ENCODE data around the gene DYRK1B.

DYRK1B gene

GRCh38 chr19:39837978-39838377 lies 4.0 kb upstream of the DYRK1B start:
- TF ChIP-seq GATA2 (IDR thresholded peaks at IDR 0.05; ENCODE audit: low read depth, low read length) (no peak), GATA3 (IDR thresholded peaks at IDR 0.05; ENCODE audit: low read depth, low read length) (no peak)

- TF ChIP-seq GATA2 (IDR thresholded peaks at IDR 0.05; ENCODE audit: low read depth, low read length) (no peak), GATA3 (IDR thresholded peaks at IDR 0.05; ENCODE audit: low read depth, low read length) (no peak)
These were observed 402 bp upstream of the DYRK1B start for GRCh38 chr19:39834287-39834841.

DNA sequence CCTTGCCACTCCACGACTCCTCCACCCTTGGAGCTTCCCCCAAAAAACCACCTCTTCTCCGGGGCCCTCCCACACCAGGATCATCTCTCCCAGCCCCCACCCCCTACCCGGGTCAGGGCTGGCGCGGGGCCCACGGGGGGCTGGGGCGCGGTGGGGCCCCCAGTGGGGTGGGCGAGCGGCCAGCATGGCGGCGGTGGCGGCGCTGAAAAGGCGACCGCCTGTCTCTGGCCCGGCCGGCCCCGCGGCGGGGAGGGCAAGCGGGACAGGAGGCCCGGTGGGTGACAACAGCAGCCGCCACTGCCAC lies 850 bp downstream of the DYRK1B start:
- TF ChIP-seq GATA2 (IDR thresholded peaks at IDR 0.05; ENCODE audit: low read depth, low read length) (no peak), GATA3 (IDR thresholded peaks at IDR 0.05; ENCODE audit: low read depth, low read length) (no peak)

DNA sequence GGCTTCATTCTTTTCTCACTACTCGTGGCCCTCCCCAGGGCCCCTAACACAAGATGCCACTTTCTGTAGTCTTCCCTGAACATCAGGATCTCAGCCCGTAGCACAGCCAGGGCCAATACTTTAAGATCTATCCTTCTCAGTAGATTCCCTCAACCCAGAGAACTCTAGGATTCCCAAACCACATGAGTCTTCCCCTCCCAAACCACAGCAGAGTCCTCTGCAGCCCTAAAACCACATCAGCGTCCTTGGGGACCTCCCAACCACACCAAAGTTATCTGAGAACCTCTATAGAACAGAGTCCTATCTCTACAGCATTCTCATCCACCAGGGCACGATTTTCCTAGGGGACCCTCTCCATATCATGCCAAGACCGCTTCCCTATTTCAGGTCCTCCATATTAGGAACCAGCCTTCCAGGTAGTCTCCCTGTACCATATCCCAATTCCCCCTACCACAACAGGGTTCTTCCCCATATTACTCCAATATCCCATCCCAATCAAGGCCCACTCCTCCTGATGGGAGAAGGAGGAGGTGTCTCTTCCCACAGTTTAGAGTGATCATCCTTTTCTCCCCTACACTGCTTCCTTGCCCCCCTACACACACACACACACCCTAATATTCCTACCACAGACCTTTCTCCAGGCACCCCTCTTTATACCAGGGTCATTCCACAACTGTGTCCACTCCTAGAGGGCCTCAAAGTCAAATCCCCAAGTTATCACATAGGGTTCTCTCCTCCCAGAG lies 1.4 kb downstream of the DYRK1B start:
- TF ChIP-seq GATA2 (IDR thresholded peaks at IDR 0.05; ENCODE audit: low read depth, low read length): no peak
- no peak for TF ChIP-seq GATA3 (IDR thresholded peaks at IDR 0.05; ENCODE audit: low read depth, low read length)

DNA sequence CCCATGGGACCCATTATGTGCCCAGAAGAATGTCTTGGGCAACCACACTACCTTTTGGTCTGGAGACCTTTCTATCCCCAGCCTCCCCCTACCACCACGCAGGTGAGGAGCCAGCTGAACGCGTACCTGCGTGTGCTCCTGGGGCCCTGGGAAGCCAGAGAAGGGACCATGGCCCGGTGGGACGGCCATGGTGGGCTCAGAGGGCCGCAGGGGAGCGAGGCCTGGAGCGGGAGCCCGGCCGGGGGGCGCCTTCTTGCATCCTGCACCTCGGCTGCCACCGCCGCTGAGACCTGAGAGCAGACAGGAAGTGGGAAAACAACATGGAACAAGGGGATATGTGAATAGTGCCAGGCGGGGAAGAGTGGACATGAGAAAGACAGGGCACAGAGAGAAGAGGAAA lies 2.3 kb downstream of the DYRK1B start:
- TF ChIP-seq GATA3 (IDR thresholded peaks at IDR 0.05; ENCODE audit: low read depth, low read length) (no peak), GATA2 (IDR thresholded peaks at IDR 0.05; ENCODE audit: low read depth, low read length) (no peak)

DNA sequence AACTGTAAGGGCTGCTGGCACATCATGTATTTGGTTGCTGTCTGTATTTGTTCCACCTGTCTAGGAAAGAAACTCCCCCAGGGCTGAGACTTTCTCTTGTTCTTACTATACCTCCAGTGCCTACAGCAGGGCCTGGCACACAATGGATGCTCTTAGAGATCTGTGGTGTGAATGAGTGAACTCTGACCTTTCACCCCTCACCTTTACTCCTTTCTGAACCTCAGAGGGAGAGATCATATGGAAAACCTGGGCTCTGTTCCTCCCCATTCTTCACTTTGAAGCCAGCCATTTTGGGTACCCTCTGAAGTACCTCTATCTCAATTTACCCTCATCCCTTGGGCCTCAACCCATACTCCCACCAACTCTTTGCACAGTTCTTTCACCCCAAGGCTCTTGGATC lies 3.1 kb downstream of the DYRK1B start:
- TF ChIP-seq GATA3 (IDR thresholded peaks at IDR 0.05; ENCODE audit: low read depth, low read length) (no peak), GATA2 (IDR thresholded peaks at IDR 0.05; ENCODE audit: low read depth, low read length) (no peak)

DNA sequence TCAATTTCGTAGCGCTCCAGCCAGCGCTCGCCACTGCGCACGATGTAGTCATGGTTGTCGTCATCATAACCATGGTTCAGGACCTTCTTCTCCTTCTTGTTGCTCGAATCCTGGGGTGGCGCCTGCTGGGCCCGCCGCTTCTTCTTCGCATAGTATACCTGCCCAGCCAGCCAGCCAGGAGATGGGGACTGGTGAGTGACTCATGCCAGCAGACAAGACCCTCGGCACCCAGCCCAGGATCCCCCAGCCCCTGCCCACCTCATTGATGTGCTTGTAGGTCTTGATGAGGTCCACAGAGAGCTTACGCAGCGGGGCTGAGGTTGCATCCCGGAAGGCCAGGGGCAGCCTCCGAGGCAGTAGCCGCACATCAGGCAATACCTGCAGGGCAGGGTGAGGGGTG lies 3.6 kb downstream of the DYRK1B start:
- no peak for TF ChIP-seq GATA3 (IDR thresholded peaks at IDR 0.05; ENCODE audit: low read depth, low read length)
- no peak for TF ChIP-seq GATA2 (IDR thresholded peaks at IDR 0.05; ENCODE audit: low read depth, low read length)

DNA sequence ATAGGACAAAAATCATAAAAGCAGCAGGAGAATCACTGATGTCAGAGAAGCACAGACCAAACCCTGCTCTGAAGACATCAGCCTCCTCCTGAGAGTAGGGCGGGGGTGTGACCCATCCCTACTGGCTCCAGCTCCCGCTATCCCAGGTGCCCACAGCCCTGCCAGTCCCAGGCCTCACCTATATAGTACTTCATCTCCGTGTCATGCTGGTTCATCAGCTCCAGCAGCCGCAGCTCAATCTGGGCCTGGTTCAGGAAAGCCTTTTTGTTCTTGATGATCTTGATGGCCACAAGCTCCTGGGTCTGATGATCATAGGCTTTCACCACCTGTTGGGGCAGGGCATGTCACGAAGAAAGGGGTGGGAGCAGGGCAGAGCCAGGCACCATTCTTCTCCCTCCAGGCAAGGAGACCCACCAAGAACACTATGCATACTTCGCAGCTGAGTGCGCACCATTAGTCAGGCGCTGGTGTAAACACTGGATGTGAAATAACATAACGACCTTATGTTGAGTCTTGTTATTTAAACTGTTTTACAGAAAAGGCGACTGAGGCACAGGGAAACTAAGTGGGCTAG lies 4.2 kb downstream of the DYRK1B start:
- TF ChIP-seq GATA3 (IDR thresholded peaks at IDR 0.05; ENCODE audit: low read depth, low read length): no peak
- TF ChIP-seq GATA2 (IDR thresholded peaks at IDR 0.05; ENCODE audit: low read depth, low read length): no peak

- TF ChIP-seq GATA2 (IDR thresholded peaks at IDR 0.05; ENCODE audit: low read depth, low read length) (no peak), GATA3 (IDR thresholded peaks at IDR 0.05; ENCODE audit: low read depth, low read length) (no peak)
These were observed 5.3 kb downstream of the DYRK1B start for GRCh38 chr19:39828654-39829032.

GRCh38 chr19:39828015-39828653 lies 5.8 kb downstream of the DYRK1B start:
- TF ChIP-seq GATA2 (IDR thresholded peaks at IDR 0.05; ENCODE audit: low read depth, low read length): no peak
- no peak for TF ChIP-seq GATA3 (IDR thresholded peaks at IDR 0.05; ENCODE audit: low read depth, low read length)

GRCh38 chr19:39827216-39827615 lies 6.7 kb downstream of the DYRK1B start:
- TF ChIP-seq GATA3 (IDR thresholded peaks at IDR 0.05; ENCODE audit: low read depth, low read length): no peak

DNA sequence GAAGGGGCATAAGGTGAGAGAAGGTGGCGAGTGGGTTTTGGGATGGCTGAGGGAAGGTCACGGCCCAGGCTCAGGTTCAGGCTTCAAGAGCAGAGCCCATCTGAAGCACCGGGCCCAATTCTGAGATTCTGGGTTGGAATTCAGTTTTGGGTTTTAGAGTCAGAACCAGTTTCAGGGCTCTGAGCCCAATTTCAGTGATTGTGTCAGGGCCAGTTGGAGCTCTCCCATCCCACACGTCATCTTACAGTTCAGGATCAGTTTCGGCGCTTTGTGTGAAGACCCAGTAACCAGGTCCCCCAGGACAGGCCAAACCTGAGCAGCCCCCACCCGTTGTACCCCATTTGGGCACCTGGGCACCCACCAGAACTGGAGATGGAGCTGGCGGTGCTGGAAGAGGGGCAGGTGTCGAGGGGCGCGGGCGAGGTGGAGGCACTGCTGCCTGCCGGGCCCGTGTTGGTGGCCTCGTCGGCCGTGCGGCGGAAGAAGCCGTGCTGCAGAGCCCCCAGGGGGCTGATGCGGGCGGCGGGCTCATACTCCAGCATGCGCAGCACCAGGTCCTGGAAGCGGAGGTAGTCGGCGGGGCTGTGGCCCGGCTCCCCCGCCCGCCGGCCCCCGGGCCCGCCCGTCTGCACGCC lies 7.5 kb downstream of the DYRK1B start:
- TF ChIP-seq GATA2 (IDR thresholded peaks at IDR 0.05; ENCODE audit: low read depth, low read length) (no peak), GATA3 (IDR thresholded peaks at IDR 0.05; ENCODE audit: low read depth, low read length) (no peak)

DNA sequence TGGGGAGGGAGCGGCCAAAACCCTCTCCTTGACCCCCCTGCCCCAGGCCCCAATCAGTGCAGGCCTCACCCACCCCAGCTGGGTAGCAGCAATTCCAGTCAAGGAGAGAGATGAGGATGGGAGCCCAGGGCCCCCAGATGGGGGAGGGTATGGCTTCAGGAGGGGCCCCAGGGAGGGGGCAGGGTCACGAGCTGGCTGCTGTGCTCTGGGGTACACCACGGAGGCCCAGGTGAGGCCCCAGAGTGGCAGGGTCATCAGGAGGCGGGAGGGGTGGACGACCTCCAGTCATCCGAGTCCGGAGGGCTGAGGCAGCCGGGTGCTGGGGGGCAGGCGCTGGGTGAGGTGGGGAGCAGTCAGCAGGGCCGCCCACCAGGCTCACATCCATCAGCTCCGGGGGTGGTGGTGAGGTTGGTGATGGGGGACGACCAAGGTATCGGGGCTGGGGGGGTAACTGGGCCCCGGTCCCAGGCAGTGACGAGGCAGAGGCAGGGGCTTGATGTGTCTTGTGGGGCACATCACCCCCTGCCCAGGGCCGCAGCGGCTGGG lies 8.4 kb downstream of the DYRK1B start:
- TF ChIP-seq GATA2 (IDR thresholded peaks at IDR 0.05; ENCODE audit: low read depth, low read length) (no peak), GATA3 (IDR thresholded peaks at IDR 0.05; ENCODE audit: low read depth, low read length) (no peak)

GRCh38 chr19:39825093-39825463 lies 8.9 kb downstream of the DYRK1B start:
- TF ChIP-seq GATA2 (IDR thresholded peaks at IDR 0.05; ENCODE audit: low read depth, low read length) (no peak), GATA3 (IDR thresholded peaks at IDR 0.05; ENCODE audit: low read depth, low read length) (no peak)

Data from SH-SY5Y (cell line).